HepG2 (cell line): ENCODE data around the gene GABBR2. TPM values are rescaled to one million over a fixed set of nuclear protein-coding genes. Genes with fewer than 3 reads are reported as not detected.

Experiments
- ATAC-seq: fragments of 200-7000 bp; cut with Tn5 transposase; 3 replicates; pipeline ENCODE4 v1.9.1; 2020; ENCODE audit warnings: mild to moderate bottlenecking, moderate library complexity
- BruUV-seq: library from RNA; stranded (reverse); fragments of 400-500 nt; replicated peaks from 2 replicates; lab custom pipeline; 2021; lab: Mats Ljungman, UMichigan
- CTCF ChIA-PET: fragments of 300-600 bp; formaldehyde crosslinking; extraction: SDS; loops from one replicate; lab custom pipeline; 2021; ENCODE audit warnings: low total read pairs, inconsistent platforms, low intra/inter-chr PET ratio; lab: Yijun Ruan, JAX
- POLR2A ChIA-PET: fragments of 350-600 bp; sonication (Branson Sonifier 250); formaldehyde crosslinking; loops from one replicate; lab custom pipeline; 2020; ENCODE audit warnings: antibody characterized with exemption, inconsistent platforms; lab: Yijun Ruan, JAX
- DNase-seq: peaks from one replicate; pipeline ENCODE4 v3.0.0-alpha.2; 2015; ENCODE audit warnings: low spot score
- FAIRE-seq: peaks from 3 replicates; lab custom pipeline; 2011; peaks lifted over from hg19 to GRCh38; lab: Jason Lieb, UNC
- H2AFZ ChIP-seq: one replicate; pipeline ENCODE4 v1.6.1; 2011; ENCODE audit warnings: low read length, inconsistent platforms
- H3K27ac ChIP-seq: fragments of 300-600 bp; 3 replicates; pipeline ENCODE4 v1.8.0; 2011; ENCODE audit warnings: mixed run types, mild to moderate bottlenecking, mixed read lengths, low read length, inconsistent platforms; ENCODE audit not compliant: insufficient read depth; ENCODE audit errors: extremely low read length
- H3K27me3 ChIP-seq, 2 experiments: fragments of 200-600 bp in 1 of 2; 2 replicates in 1 of 2; 3 replicates in 1 of 2; pipeline versions ENCODE4 v1.6.0 to v1.8.0; 2011; ENCODE audit warnings: low read length in 2 of 2, mild to moderate bottlenecking in 2 of 2, moderate library complexity in 2 of 2, inconsistent platforms in 1 of 2; ENCODE audit not compliant: insufficient read depth in 2 of 2, control insufficient read depth in 1 of 2
- H3K36me3 ChIP-seq, 2 experiments: fragments of 200-600 bp in 1 of 2; replicated peaks in 1 of 2; 2 replicates in 1 of 2; 3 replicates in 1 of 2; pipeline versions ENCODE4 v1.5.1 to v1.8.0; 2011; ENCODE audit warnings: low read length in 2 of 2, inconsistent platforms in 1 of 2; ENCODE audit not compliant: insufficient read depth in 2 of 2, control insufficient read depth in 1 of 2
- H3K4me1 ChIP-seq: 2 replicates; pipeline ENCODE4 v1.5.1; 2012; ENCODE audit warnings: low read length, inconsistent platforms; ENCODE audit not compliant: insufficient read depth
- H3K4me2 ChIP-seq: 2 replicates; pipeline ENCODE4 v1.6.0; 2011; ENCODE audit warnings: low read depth, low read length, inconsistent platforms
- H3K4me3 ChIP-seq, 3 experiments: fragments of 200-600 bp in 1 of 3; sonication (generic), shearing (Covaris generic) in 1 of 3; replicated peaks in 1 of 3; 2 replicates each; pipeline ENCODE4 v1.5.1; 2011 to 2016; ENCODE audit warnings: low read length in 3 of 3, inconsistent platforms in 2 of 3, low read depth in 2 of 3, mild to moderate bottlenecking in 2 of 3, control low read depth in 1 of 3, mixed read lengths in 1 of 3; ENCODE audit not compliant: insufficient read depth in 1 of 3
- H3K79me2 ChIP-seq: one replicate; pipeline ENCODE4 v1.6.1; 2011; ENCODE audit warnings: low read length, inconsistent platforms; ENCODE audit not compliant: insufficient read depth
- H3K9ac ChIP-seq: 2 replicates; pipeline ENCODE4 v1.6.0; 2011; ENCODE audit warnings: mild to moderate bottlenecking, low read depth, low read length, inconsistent platforms; ENCODE audit not compliant: insufficient read depth
- H3K9me3 ChIP-seq: 2 replicates; pipeline ENCODE4 v1.5.1; 2012; ENCODE audit warnings: mild to moderate bottlenecking, low read length
- H4K20me1 ChIP-seq: 2 replicates; pipeline ENCODE4 v1.6.0; 2011; ENCODE audit warnings: inconsistent platforms, mild to moderate bottlenecking, low read length, moderate library complexity; ENCODE audit not compliant: insufficient read depth
- ZBTB40 ChIP-seq, 2 experiments: fragments of 450-650 bp in 1 of 2; sonication (generic) in 1 of 2; formaldehyde crosslinking in 1 of 2; IDR thresholded peaks; 2 replicates each; pipeline versions ENCODE4 v1.6.1 to v1.8.0; 2016 to 2022; ENCODE audit warnings: antibody characterized with exemption in 1 of 2, mild to moderate bottlenecking in 1 of 2, missing genetic modification reagents in 1 of 2
- WGBS: methylation state at CpG from one replicate; pipeline ENCODE4 v1.1.6; 2017; ENCODE audit warnings: low lambda C conversion rate; 5-methylcytosine and 5-hydroxymethylcytosine counted together
- in situ Hi-C: cut with HindIII; loops from 2 replicates; pipeline ENCODE4 v1.10.0; 2017; ENCODE audit warnings: low pct_unique_long_range_greater_than_20kb; ENCODE audit not compliant: extremely low pct_ligation_motif_present
- intact Hi-C: fragments of 100-400 bp; cut with micrococcal nuclease; formaldehyde crosslinking; loops from one replicate; pipeline ENCODE4 v1.10.0; 2022; ENCODE audit not compliant: unreplicated experiment
- polyA plus RNA-seq, 8 experiments: library from polyadenylated mRNA; depleted of rRNA in 3 of 8; stranded (reverse) in 7 of 8; unstranded in 1 of 8; fragments of >200 nt; fragmentation: Illumina TruSeq in 4 of 8; extraction: Trizol in 4 of 8; gene quantifications; 2 replicates each; pipeline versions ENCODE4 v1.2.1 to v1.2.3, GENCODE V29; 2011 to 2016; ENCODE audit warnings: low read depth in 4 of 8, missing spikeins in 1 of 8, mixed read lengths in 1 of 8; ENCODE audit not compliant: insufficient read depth in 1 of 8
- total RNA-seq, 5 experiments: library from RNA; depleted of rRNA; stranded (reverse); fragments of >200 nt; fragmentation: Illumina TruSeq; extraction: Trizol; gene quantifications; 2 replicates each; pipeline ENCODE4 v1.2.3, GENCODE V29; 2016; ENCODE audit warnings: low read depth in 1 of 5

The GABBR2 gene
- total and polyA plus RNA-seq, 2 of the 13 experiments (the other 11 are each of a cell fraction or from before 2014, with no cell fraction given), result 0.02 TPM; not detected in 1

GRCh38 chr9:98590101-98590500 is 118.6 kb downstream of the GABBR2 start:
- CTCF ChIA-PET, result no interaction called here
- no peaks in the 10 kb centered on the region; the same call in 1 of the 2 replicates for H4K20me1 ChIP-seq
- ATAC-seq (no peak), DNase-seq (no peak)
- POLR2A ChIA-PET, result no interaction called here
- H2AFZ ChIP-seq, result no peak overlapping the region
- intact Hi-C loops (no loop called here), in situ Hi-C loops (no loop called here)
- peaks cover 7% of the 10 kb centered on the region; the same call in 1 of the 2 replicates for H3K4me1 ChIP-seq
- 17% methylated on average over 3 of the region's 3 CpGs for WGBS
- no peaks in the 10 kb centered on the region for H3K79me2 ChIP-seq
- no peaks in the 10 kb centered on the region for H3K36me3 ChIP-seq
- no peak overlapping the region for H3K9ac ChIP-seq
- H3K9me3 ChIP-seq, result no peaks in the 10 kb centered on the region
- H3K27ac ChIP-seq, result no peak overlapping the region
- no peaks in the 10 kb centered on the region for H3K27me3 ChIP-seq
- no TSS peak for BruUV-seq
- no peak overlapping the region for H3K4me3 ChIP-seq
- TF ChIP-seq ZBTB40 (IDR thresholded peaks at IDR 0.05) (no peak), ZBTB40 (CRISPR knock-in tag; IDR thresholded peaks at IDR 0.05) (no peak)
- TF ChIP-seq, all 625 proteins: peak for 0
- no peak overlapping the region for H3K4me2 ChIP-seq
- no peak for FAIRE-seq
